GM12873 (cell line): ENCODE results near the gene TBC1D2B.

ENCODE experiments used
- TF ChIP-seq, protein P1 (sequence below): IDR thresholded peaks from 2 replicates; pipeline ENCODE4 v1.5.1; 2012; ENCODE audit warnings: low read depth, mild to moderate bottlenecking, moderate library complexity, low read length, control low read depth; ENCODE audit not compliant: insufficient read depth; ENCODE audit errors: missing control alignments

TBC1D2B gene

DNA sequence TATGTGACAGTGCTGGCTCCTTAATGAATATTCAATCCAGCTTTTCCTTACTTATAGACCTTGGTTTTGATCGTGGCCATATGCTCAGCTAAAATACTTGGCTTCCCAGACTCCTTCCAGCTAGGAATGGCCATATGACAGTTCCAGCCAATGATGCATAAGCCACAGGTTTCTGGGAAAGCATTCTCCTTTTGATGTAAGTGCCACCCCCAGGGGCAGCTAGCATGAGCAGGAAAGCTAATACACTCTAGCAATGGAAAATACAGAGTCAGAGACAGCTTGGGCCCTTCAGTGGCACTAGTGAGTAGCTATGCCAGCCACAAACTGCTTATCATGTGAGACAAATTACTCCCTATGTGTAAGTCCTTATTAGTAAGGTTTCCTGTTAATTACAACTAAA is 26.7 kb downstream of the TBC1D2B start:
- TF ChIP-seq, protein P1, sequence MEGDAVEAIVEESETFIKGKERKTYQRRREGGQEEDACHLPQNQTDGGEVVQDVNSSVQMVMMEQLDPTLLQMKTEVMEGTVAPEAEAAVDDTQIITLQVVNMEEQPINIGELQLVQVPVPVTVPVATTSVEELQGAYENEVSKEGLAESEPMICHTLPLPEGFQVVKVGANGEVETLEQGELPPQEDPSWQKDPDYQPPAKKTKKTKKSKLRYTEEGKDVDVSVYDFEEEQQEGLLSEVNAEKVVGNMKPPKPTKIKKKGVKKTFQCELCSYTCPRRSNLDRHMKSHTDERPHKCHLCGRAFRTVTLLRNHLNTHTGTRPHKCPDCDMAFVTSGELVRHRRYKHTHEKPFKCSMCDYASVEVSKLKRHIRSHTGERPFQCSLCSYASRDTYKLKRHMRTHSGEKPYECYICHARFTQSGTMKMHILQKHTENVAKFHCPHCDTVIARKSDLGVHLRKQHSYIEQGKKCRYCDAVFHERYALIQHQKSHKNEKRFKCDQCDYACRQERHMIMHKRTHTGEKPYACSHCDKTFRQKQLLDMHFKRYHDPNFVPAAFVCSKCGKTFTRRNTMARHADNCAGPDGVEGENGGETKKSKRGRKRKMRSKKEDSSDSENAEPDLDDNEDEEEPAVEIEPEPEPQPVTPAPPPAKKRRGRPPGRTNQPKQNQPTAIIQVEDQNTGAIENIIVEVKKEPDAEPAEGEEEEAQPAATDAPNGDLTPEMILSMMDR = no peak

DNA sequence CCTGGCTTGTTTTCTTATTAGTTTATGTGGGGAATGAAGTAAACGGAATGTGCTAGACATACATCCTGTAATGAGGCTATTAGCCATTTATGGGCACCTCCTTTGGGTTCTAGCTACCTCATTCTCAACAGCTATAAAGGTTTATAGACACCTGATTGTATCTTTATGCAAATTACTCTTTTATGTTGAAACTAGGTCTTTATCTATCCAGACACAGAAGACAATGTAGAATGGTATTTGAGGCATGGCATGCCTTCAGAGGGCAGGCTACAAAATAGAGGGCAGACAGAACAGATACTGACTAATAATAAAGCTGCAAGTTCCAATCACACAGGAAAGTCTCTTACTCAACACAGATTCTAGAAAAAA is 27.1 kb downstream of the TBC1D2B start:
- TF ChIP-seq, protein P1 = no peak

DNA sequence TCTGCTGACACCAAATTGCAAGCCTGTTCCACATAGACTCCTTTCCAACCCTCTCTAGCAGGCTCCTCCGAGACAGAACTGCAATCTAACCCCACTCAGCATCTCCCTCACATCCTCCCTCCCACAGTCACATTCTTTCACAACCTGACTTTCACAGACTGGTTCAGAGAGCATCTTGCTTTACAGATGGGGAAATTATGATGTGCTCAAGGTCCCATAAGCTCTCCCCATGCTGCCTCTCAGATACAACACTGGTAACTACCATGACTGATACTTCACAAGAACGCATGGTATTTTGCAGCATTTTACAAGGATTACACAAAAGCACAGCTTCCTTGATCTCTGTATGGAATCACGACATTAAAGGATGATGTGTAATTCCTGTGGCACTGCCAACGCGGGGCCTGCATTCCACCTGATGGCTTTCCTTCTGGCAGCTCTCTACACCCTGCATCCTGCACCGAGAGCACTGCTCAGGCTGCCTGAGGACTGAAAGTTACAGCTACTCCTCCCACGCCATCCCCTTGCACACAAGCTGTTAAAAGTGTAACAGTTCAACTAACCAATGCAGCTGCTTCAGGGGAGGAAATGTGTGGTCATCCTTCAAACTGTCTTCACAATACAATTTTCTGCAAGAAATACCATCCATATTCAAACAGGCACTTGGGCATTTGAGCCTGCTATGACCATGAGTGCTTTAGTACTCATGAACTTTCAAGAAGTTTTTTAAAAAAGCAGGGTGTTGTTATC is 27.6 kb downstream of the TBC1D2B start:
- TF ChIP-seq, protein P1 = no peak

GRCh38 chr15:78048628-78048920 is 28.9 kb downstream of the TBC1D2B start:
- TF ChIP-seq, protein P1 = no peak

DNA sequence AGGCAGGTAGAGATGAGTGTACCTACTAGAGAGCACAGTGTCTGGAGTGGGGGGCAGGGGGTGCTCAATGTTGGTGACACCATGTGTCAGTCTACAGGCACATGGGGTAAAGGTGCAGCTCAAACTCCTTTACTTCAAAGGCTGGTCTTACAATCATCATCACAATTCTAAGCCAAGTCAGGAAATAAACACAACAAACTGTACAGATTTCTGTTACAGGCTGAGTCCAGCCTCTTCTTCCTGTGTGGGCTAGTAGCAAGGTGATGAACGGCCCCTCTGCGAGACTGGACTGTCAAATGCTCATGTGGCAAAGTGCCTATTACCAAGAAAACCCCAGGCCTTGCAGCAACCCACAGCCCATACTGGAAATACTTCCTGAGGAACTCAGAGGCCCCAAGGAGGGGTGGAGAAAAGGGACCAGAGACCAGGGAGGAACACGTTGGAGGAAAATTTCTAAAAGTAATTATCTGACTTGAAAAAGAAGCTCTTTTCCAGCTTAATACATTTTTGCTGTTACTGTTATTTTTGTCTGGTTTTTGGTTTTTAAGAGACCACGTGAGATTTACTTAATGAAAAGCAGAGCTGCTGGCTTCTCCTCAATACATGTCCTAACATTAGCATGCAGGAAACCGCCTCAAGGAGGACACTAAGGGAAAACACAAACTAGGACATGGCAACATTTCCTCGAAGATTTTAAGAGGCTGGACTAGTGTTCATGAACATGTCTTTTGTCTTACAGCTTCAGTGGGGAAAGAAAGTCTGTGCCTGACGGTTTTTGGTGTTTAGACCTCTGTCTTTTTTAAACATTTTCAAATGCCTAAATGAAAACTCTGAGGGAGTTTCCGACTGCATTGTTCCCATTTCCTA is 29.5 kb downstream of the TBC1D2B start:
- TF ChIP-seq, protein P1 = no peak

DNA sequence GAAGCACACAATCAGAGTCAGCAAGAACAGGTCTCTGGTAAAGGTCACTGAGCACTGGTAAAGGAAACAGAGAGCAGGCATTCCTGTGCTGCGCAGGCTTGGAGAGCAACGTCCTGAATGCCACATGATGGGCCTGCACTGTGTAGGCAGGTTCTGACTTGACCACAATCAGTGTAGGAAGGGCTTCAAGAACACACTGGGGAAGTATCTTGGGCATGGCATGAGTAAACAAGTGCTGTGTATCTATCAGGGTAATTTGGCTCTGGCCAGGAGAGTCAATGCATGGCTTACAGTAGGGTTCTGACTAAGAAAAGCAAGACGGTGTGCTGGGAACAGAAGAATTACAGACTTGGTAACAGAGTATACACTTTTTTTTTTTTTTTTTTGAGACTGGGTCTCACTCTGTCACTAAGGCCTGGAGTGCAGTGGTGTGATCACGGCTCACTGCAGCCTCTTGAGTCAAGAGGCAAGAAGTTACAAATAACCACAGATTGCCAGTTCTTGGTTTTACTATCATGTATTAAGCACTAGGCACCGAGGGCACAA is 30.6 kb downstream of the TBC1D2B start:
- TF ChIP-seq, protein P1 = no peak

GRCh38 chr15:78045189-78045588 is 32.3 kb downstream of the TBC1D2B start:
- TF ChIP-seq, protein P1 = no peak
